PC-9 (cell line): ENCODE results near the gene SUFU.
"Not testable (repeated sequence)": the region's sequence is repeated elsewhere in the genome, so short reads cannot be mapped to it uniquely, and the experiment has no call there.

Experiments
- EZH2 ChIP-seq: fragments of 200-600 bp; sonication (generic); IDR thresholded peaks from 2 replicates; pipeline ENCODE4 v1.8.0; 2017; ENCODE audit warnings: antibody characterized with exemption, low read depth
- TF ChIP-seq, protein P1 (sequence below): fragments of 200-600 bp; sonication (generic); conservative IDR thresholded peaks from 2 replicates; pipeline ENCODE4 v1.6.1; 2017; ENCODE audit warnings: mixed run types, antibody characterized with exemption, mild to moderate bottlenecking, moderate library complexity

DNA sequence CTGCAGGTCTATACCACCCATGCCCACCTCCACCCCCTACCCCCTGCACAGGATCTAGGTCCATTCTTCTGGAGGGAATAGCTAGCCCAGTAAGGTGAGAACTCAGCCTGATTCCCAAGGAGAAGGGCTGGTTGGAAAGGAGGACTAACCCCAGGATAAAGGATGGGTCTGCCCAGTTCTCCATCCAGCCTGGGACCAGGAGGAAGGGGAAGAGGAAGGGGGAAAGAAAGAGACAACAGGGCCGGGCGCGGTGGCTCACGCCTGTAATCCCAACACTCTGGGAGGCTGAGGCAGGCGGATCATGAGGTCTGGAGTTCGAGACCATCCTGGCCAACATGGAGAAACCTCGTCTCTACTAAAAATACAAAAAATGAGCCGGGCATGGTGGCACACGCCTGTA, 31.2 kb downstream of the SUFU start:
- TF ChIP-seq, protein P1, sequence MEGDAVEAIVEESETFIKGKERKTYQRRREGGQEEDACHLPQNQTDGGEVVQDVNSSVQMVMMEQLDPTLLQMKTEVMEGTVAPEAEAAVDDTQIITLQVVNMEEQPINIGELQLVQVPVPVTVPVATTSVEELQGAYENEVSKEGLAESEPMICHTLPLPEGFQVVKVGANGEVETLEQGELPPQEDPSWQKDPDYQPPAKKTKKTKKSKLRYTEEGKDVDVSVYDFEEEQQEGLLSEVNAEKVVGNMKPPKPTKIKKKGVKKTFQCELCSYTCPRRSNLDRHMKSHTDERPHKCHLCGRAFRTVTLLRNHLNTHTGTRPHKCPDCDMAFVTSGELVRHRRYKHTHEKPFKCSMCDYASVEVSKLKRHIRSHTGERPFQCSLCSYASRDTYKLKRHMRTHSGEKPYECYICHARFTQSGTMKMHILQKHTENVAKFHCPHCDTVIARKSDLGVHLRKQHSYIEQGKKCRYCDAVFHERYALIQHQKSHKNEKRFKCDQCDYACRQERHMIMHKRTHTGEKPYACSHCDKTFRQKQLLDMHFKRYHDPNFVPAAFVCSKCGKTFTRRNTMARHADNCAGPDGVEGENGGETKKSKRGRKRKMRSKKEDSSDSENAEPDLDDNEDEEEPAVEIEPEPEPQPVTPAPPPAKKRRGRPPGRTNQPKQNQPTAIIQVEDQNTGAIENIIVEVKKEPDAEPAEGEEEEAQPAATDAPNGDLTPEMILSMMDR, result not testable (repeated sequence)
- not testable (repeated sequence) for TF ChIP-seq EZH2
